Caki2 (cell line): Measurements from ENCODE around the gene CDKAL1. TPM values are rescaled to one million over a fixed set of nuclear protein-coding genes. Genes with fewer than 3 reads are reported as not detected.
A peak's percentile ranks its signal among the peaks of the same experiment; 100 is the strongest.
"Not testable (repeated sequence)": the region's sequence is repeated elsewhere in the genome, so short reads cannot be mapped to it uniquely, and the experiment has no call there.

ENCODE experiments used
- DNase-seq: peaks from one replicate; pipeline ENCODE4 v3.0.0-alpha.2; 2015; ENCODE audit warnings: low read depth
- in situ Hi-C: cut with HindIII; loops from 2 replicates; pipeline ENCODE4 v1.10.0; 2016; ENCODE audit warnings: low sequenced_read_pairs, low pct_unique_long_range_greater_than_20kb, mixed read lengths
- total RNA-seq: library from RNA; depleted of rRNA; stranded (reverse); fragments of >200 nt; shearing (Covaris generic); gene quantifications from 2 replicates; pipeline ENCODE4 v1.2.3, GENCODE V29; 2014; ENCODE audit warnings: low replicate concordance

Gene CDKAL1
- total RNA-seq, 1 experiment from 2014 or later: 40.9 TPM

DNA sequence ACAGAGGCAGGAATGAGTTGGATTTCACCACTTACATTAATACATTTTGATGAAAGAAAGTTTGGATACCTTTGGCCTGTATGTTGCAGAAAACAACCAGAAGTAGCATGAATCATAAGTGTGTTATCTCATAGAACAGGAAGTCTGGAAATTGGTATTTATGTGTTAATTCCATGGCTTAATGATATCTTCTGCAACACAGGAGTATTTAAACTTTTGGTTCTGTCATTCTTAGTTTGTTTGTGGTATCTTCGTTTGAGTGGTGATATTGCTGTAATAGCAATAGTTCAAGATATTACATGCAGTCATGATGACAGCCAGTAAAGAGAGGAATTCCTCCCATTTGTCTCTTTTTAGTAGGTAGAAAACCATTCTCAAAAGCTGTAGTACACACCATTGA, 177.3 kb downstream of the CDKAL1 start:
- no peak for DNase-seq
- in situ Hi-C loops: no loop called here

DNA sequence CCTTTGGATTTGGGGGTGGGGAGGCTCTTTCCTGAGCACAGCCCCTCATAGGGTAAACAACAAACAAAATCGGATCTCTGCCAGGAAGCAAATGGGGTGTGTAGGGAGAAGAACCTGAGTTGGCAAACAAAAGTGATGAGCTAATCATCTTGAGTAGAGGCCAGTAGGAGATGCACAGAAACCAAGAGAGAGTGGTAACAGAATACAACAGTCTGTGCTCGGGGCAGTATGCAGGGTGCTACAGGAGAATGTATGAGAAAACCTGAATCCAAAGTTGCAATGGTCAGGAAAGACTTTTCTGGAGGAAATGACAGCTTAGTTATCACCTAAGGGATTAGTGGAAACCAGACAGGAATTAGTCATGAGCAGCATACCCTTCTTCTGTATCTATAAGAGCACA, 177.8 kb downstream of the CDKAL1 start:
- in situ Hi-C loops: no loop called here
- no peak for DNase-seq

DNA sequence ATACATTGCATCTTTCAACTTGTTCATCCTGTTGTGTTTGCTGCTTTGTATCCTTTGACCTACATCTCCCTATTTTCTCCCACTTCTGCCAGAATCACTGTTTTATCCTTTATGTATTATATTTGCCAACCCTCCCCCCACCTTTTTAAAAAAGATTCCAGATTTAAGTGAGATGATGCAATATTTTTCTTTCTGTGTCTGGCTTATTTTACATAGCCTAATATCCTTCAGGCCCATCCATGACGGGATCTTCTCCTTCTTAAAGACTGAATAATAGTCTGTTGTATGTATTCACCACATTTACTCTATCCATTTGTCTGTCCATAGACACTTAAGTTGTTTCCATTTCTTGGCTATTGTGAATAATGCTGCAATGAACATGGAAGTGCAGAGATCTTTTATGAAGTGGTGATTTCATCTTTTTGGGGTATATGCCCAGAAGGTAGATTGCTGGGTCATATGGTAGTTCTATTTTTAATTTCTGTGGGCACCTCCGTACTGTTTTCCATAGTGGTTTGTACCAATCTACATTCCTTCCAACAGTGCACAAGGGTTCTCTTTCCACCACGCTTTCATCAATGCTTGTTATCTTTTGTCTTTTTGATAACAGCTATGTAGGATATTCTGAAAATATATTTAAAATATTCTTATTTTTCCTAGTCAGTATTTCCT, 181.0 kb downstream of the CDKAL1 start:
- no peak for DNase-seq
- in situ Hi-C loops: no loop called here

DNA sequence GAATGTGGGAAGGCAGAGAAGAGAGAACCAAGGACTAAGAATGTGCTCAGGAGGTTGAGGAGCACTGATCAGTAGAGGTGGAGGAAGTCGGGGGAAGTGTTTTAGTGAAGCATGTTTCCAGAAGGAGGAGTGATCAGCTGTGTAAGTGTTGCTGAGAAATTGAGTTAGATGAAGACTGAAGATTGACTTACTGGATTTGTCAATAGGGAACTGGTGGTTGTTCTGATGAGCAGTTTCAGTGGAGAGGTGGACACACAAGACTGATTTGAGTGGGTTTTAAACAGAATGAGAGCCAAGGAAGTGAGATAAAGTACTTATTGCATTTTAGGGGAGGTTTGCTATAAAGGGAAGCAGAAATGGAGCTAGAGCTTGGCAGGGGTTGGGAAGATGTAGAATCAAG, 182.6 kb downstream of the CDKAL1 start:
- in situ Hi-C loops: no loop called here
- DNase-seq: no peak

DNA sequence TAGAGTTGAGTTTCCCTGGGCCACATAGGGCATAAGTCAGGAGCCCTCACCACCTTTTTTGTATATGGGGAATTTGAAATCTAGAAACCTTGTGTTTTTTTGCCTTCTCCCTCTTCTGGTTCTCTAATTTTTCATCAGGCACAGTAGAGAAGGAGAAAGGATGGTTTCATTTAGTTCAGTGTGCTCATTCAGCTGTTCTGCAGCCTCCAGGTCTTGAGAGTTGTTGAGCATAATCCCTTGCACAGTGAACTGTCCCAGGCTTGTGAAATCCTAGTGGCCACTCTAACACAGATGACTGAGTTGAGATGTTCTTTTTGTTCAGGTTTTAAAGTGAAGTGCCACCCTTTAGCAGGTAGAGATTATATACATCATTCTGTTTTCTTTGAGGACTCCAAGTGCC, 183.5 kb downstream of the CDKAL1 start:
- in situ Hi-C loops: no loop called here
- DNase-seq: no peak

DNA sequence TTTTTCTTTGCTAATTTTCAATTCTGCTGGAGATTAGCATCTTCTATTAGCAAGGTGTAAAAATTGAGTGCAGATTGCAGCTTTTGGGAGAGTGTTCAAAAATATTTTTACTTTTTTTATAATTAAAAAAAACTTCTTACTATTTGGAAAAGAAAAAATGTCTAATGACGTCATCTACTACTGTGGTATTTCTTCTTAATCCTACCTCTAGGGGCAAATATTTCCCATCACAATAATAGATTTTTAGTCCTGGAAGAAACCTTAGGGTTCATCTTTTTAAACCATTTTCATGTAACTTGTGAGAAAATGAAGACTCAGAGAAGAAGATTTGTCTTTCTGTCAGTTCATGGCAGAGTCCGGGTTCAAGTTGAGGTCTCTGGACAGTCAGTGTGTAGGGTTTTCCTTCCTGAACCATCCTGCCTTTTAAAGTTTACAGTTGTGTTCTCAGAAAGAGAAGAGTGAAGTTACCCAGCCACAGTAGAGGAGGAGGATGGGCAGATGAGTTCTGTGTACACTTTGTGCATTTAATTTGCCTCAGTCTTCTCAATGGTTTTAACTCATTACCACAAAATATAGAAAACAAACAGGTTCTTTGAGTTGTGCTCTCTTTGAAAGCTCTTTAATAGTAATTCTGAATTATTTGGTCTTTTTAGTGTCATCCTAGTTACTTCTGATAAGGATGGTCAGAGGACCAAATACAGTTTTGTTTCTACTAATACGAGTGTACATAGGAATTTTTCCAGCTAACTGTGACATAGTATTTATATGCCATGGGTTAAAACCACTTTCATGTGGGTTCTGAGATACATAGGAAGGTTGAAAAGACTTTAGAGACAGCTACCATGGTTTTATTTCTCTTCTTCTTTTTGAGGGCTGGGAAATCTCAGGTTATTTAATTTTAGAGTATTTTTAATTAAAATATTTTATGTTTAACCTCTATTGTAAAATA, 184.7 kb downstream of the CDKAL1 start:
- in situ Hi-C loops: no loop called here
- DNase-seq: no peak

DNA sequence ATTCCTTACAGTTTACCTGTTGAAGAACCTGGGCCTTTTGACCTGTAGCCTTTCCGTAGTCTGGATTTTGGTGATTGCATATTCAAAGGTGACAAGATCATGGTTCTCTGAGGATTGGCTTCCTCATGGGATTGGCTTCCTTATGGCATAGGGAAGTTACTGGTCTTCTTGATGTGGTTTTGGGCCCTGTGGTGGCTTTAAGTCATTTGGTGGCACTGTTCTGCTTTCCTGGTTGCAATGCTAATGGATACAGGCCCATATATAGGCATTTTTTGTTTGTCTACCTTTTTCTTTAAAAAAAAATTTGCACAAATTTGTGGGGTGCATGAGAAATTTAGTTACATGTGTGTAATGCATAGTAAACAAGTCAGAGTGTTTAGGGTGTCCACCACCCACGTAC, 185.7 kb downstream of the CDKAL1 start:
- in situ Hi-C loops: no loop called here
- DNase-seq: no peak

DNA sequence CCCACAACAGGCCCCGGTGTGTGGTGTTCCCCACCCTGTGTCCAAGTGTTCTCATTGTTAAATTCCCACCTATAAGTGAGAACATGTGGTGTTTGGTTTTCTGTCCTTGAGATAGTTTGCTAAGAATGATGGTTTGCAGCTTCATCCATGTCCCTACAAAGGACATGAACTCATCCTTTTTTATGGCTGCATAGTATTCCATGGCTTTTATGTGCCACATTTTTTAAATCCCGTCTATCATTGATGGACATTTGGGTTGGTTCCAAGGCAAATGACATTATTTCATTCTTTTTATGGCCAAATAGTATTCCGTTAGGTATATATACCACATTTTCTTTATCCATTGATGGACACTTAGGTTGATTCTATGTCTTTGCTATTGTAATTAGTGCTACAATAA, 186.9 kb downstream of the CDKAL1 start:
- DNase-seq, in situ Hi-C loops: not testable (repeated sequence)

DNA sequence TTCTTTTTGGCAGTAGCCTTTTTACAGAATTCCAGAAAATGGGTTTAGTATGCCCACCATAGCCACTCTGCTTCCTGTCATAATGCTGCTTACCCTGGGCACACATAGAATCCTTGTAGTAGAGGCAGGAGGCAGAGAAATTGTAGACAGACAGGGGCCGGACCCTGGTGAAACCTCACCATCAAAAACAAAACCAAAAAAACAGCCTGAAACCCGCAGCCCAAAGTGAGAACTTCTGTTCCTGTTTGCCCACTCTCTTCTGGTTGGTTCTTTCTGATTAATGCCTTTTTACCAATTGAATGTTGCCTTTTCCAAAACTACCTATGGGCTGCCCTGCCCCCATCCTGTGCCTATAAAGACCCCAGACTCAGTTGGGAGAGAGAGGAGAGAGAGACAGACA, 188.2 kb downstream of the CDKAL1 start:
- no peak for DNase-seq
- in situ Hi-C loops: no loop called here

DNA sequence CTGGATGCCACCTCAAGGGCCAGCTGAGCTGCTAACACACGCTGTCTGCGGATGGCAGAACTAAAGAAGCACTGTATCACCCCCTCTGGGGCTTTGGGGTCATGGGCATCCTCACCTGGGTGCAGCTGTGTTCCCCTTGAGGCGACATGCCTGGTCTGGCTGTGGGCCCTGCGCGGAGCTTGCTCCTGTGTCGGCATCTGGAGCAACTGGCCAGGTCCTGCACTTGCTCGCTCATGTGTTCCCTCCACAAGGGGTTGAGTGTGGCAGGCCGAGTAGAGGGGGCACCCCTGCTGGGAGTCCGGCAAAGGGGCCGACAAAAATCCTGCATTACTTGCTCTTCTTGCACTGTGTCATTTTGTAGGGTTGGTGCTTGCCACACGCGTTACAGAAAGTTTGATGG, 189.0 kb downstream of the CDKAL1 start:
- DNase-seq: no peak
- in situ Hi-C loops: no loop called here

DNA sequence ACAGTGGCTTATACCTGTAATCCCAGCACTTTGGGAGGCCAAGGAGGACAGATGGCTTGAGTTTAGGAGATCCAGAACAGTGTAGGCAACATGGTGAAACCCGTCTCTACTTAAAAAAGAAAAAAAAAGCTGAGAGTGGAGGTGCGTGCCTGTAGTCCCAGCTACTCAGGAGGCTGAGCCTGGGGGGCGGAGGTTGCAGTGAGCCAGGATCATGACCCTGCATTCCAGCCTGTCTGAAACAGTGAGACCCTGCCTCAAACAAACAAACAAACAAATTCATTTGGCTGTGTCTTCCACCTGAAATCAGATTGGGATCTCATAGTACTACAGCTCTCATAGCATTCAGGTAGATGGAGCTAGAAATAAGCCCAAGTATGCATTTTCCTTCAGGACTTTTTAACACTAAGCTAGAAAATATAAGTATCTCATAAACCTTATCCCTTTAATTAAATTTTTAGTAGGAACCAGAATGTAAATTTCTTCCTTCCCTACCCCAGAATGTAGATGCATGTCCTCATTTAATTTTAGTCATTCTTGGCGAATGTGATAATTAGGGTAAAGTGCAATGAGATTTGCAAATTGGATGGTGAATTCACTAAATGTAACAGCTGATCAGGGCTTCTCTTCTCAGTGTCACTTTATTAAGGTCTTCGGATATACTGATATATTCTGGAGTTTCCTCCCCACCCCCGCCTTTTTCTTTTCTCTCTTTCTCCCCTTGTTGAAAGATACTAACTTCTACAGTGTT, 190.4 kb downstream of the CDKAL1 start:
- no peak for DNase-seq
- in situ Hi-C loops: no loop called here

DNA sequence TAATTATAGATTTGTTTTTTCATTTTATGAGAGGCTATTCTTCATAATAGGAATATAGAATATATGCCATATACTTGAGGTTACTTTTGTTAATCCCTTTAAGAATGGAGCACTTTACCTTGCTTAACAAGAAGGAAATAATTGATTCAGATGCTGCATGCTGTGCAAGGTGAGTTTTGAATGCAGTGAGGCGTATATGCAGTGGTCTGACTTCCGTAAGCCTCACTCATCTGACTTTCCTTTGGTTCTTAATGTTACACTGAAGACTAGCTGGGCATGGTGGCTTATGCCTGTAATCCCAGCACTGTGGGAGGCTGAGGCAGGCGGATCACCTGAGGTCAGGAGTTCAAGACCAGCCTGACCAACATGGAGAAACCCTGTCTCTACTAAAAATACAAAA, 191.0 kb downstream of the CDKAL1 start:
- DNase-seq, in situ Hi-C loops: not testable (repeated sequence)

DNA sequence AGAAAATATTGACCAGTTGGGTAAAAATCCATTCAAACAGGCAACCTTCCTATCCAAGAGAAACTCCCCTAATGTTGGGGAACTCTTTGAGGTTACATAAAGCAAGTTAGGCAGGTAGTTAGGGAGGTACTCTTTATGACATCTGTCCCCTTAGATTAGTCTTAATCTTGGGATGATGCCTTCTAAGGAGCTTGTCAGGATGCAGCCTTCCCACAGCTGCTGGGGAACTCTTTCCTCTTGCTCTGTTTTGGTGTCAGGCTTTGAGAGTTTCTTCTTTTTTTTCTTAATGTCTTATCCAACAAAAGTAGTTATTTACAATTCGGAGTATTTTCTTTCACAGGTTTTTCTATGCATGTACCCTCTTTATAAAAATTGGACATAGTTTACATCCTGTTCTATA, 194.8 kb downstream of the CDKAL1 start:
- no peak for DNase-seq
- in situ Hi-C loops: no loop called here

DNA sequence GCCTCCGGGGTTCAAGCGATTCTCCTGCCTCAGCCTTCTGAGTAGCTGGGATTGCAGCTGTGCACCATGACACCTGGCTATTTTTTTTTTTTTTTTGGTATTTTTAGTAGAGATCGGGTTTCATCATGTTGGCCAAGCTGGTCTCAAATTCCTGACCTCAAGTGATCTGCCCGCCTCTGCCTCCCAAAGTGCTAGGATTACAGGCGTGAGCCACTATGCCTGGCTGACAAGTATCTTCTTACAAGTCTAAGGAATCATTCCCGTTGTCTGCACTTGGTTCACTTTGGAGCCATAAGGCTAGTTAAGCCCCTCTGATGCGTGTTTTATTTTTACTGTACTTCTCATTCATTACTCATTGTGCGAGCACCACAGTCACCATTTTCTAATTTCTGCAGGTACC, 198.1 kb downstream of the CDKAL1 start:
- peak; percentile 40 for DNase-seq

DNA sequence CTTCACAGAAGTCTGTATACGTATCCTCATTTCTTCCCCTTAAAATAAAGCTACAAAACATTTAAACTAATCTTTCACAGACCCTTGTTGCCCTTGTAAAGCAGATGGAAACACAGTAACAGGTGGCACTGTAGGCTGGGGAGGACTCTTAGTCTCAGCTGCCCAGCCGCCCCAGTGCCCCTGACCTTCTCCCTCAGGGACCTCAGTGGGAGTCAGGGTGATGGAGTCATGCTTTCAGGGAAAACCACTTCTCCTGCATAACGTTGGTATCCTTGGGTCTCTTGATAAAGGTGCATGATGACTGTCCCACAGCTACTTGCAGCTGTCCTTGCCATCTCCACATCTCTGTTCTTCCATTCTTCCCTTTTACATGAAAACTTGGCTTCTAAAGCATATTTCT, 198.6 kb downstream of the CDKAL1 start:
- in situ Hi-C loops: no loop called here
- no peak for DNase-seq

More for the DNA sequence above, 198.1 kb downstream of the CDKAL1 start:
- in situ Hi-C loops: not testable (repeated sequence)

DNA sequence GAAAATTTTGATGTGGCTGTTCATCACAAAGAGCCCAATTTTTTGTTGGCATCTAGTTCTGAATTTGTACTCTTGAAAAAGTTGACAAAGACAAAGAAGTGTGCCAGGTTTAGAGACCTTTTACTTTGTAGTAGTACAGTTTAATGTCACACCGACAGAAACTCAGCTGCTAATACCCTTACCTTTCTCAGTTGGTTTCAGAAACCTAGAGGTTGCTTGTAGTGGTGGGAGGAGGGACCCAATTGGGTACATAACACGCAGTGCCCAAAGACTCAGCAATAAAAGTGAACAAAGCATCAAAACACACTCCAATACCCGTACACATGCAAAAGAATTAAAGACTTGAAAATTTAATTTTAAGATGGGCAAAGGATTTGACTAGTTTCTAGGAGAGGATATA, 203.7 kb downstream of the CDKAL1 start:
- in situ Hi-C loops: no loop called here
- no peak for DNase-seq

DNA sequence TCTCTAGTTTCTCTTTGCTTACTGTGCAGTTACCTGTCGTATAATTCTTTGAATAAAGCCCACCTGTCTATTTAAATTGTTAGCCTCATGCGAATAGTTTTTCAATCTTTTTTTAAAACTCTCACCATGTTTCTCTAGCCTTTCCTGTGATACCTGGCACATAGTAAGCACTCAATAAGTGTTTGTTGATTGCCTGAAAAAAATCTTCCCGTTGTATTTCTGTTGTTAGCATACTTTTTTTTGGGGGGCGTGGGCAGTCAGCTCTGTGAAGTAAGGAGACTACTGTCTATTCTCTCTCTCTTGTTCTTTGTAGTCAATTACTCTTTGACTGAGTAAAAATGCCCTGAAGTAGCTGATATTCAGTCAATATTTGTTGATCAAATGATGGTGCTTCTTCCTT, 205.8 kb downstream of the CDKAL1 start:
- in situ Hi-C loops: no loop called here
- DNase-seq: no peak

DNA sequence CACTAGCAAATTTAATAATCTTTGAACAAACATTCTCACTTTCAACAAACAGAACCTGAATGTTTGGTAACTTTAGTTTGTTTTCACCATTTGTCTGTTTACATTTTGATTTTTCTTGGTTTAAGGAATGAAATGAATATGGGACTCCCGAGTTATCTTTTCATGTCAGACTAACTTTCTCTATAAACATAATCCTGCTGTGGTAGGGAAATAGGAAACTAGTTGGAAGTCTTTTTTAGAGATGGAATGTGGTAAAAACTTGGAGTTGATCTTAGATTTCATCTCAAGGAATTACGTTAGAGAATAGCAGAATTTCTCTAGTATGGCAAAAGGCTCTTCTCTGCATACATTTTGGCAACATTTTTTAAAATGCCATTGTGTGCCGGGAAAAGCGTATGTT, 206.5 kb downstream of the CDKAL1 start:
- no peak for DNase-seq
- in situ Hi-C loops: no loop called here

DNA sequence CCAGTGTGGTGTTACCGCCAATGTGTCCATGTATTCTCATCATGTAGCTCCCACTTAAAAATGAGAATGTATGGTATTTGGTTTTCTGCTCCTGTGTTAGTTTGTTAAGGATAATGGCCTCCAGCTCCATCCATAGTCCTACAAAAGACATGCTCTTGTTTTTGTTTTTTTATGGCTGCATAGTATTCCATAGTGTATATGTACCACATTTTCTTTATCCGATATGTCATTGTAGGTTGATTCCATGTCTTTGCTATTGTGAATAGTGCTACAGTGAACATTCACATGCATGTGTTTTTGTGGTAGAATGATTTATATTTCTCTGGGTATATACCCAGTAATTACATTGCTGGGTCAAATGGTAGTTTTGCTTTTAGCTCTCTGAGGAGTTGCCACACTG, 207.2 kb downstream of the CDKAL1 start:
- in situ Hi-C loops: no loop called here
- DNase-seq: no peak
